HepG2 (cell line): ENCODE results near the gene USP38. TPM values are rescaled to one million over a fixed set of nuclear protein-coding genes. Genes with fewer than 3 reads are reported as not detected.

Source experiments
- ARID3A ChIP-seq: IDR thresholded peaks from 2 replicates; pipeline ENCODE4 v1.6.1; 2012; ENCODE audit warnings: low read depth, low read length, improper control_type of control experiment
- ARNTL ChIP-seq: sonication (generic); formaldehyde crosslinking; IDR thresholded peaks from 2 replicates; pipeline ENCODE4 v1.4.0; 2020; ENCODE audit warnings: mild to moderate bottlenecking, missing genetic modification reagents
- ATF1 ChIP-seq: IDR thresholded peaks from 2 replicates; pipeline ENCODE4 v1.6.1; 2016; ENCODE audit warnings: mild to moderate bottlenecking, control low read depth
- CHD2 ChIP-seq: IDR thresholded peaks from 2 replicates; pipeline ENCODE4 v1.6.1; 2011; ENCODE audit warnings: low read depth, low read length, improper control_type of control experiment
- ETS1 ChIP-seq: sonication (generic); formaldehyde crosslinking; IDR thresholded peaks from 2 replicates; pipeline ENCODE4 v1.4.0; 2020; ENCODE audit warnings: missing genetic modification reagents
- GFI1 ChIP-seq: sonication (generic); formaldehyde crosslinking; IDR thresholded peaks from 2 replicates; pipeline ENCODE4 v1.5.0; 2020; ENCODE audit warnings: missing genetic modification reagents, mild to moderate bottlenecking, borderline replicate concordance
- HNF1A ChIP-seq, 2 experiments: sonication (generic) in 1 of 2; formaldehyde crosslinking in 1 of 2; IDR thresholded peaks; 2 replicates each; pipeline versions ENCODE4 v1.4.0 to v1.6.1; 2016 to 2020; ENCODE audit warnings: borderline replicate concordance in 1 of 2, low read depth in 1 of 2, mild to moderate bottlenecking in 1 of 2, missing genetic modification reagents in 1 of 2
- RFX5 ChIP-seq: IDR thresholded peaks from 2 replicates; pipeline ENCODE4 v1.6.1; 2011; ENCODE audit warnings: low read depth, low read length, improper control_type of control experiment
- SSRP1 ChIP-seq: IDR thresholded peaks from 2 replicates; pipeline ENCODE4 v1.6.1; 2016; ENCODE audit warnings: control low read depth
- TBX3 ChIP-seq: fragments of 450-650 bp; IDR thresholded peaks from 2 replicates; pipeline ENCODE4 v1.6.1; 2017; ENCODE audit warnings: antibody characterized with exemption, mild to moderate bottlenecking, inconsistent platforms, borderline replicate concordance
- TFE3 ChIP-seq: IDR thresholded peaks from 2 replicates; pipeline ENCODE4 v1.6.1; 2016
- ZNF205 ChIP-seq: IDR thresholded peaks from 2 replicates; pipeline ENCODE4 v1.6.1; 2018; ENCODE audit warnings: missing biosample characterization, missing genetic modification reagents
- ZNF235 ChIP-seq: sonication (generic); formaldehyde crosslinking; IDR thresholded peaks from 2 replicates; pipeline ENCODE4 v1.8.1; 2023; ENCODE audit warnings: mild to moderate bottlenecking, missing genetic modification reagents, borderline replicate concordance
- ZNF280D ChIP-seq: sonication (generic); formaldehyde crosslinking; IDR thresholded peaks from 2 replicates; pipeline ENCODE4 v1.5.1; 2020; ENCODE audit warnings: mild to moderate bottlenecking, missing genetic modification reagents
- ZNF460 ChIP-seq: sonication (generic); formaldehyde crosslinking; IDR thresholded peaks from 2 replicates; pipeline ENCODE4 v1.5.1; 2020; ENCODE audit warnings: missing genetic modification reagents, mild to moderate bottlenecking, borderline replicate concordance
- ZNF605 ChIP-seq: sonication (generic); formaldehyde crosslinking; IDR thresholded peaks from 2 replicates; pipeline ENCODE4 v1.8.0; 2022; ENCODE audit warnings: mild to moderate bottlenecking, missing genetic modification reagents
- ZNF713 ChIP-seq: sonication (generic); formaldehyde crosslinking; IDR thresholded peaks from 2 replicates; pipeline ENCODE4 v1.4.0; 2020; ENCODE audit warnings: mild to moderate bottlenecking, missing genetic modification reagents
- polyA plus RNA-seq, 8 experiments: library from polyadenylated mRNA; depleted of rRNA in 3 of 8; stranded (reverse) in 7 of 8; unstranded in 1 of 8; fragments of >200 nt; fragmentation: Illumina TruSeq in 4 of 8; extraction: Trizol in 4 of 8; gene quantifications; 2 replicates each; pipeline versions ENCODE4 v1.2.1 to v1.2.3, GENCODE V29; 2011 to 2016; ENCODE audit warnings: low read depth in 4 of 8, missing spikeins in 1 of 8, mixed read lengths in 1 of 8; ENCODE audit not compliant: insufficient read depth in 1 of 8
- total RNA-seq, 5 experiments: library from RNA; depleted of rRNA; stranded (reverse); fragments of >200 nt; fragmentation: Illumina TruSeq; extraction: Trizol; gene quantifications; 2 replicates each; pipeline ENCODE4 v1.2.3, GENCODE V29; 2016; ENCODE audit warnings: low read depth in 1 of 5

The USP38 gene
- total and polyA plus RNA-seq, 2 of the 13 experiments (the other 11 are each of a cell fraction or from before 2014, with no cell fraction given): 4.5 to 11.8 TPM

- TF ChIP-seq ARID3A (no peak), ZNF280D (CRISPR knock-in tag) (0 out of 2 replicates have a peak, but pooled peaks have one; percentile 5), GFI1 (CRISPR knock-in tag) (0 out of 2 replicates have a peak, but pooled peaks have one; percentile 13), TFE3 (CRISPR knock-in tag) (no peak), ZNF605 (CRISPR knock-in tag) (no peak), ATF1 (0 out of 2 replicates have a peak, but pooled peaks have one; percentile 32), ZNF235 (CRISPR knock-in tag) (no peak), ARNTL (CRISPR knock-in tag) (no peak), SSRP1 (CRISPR knock-in tag) (no peak), ZNF460 (CRISPR knock-in tag) (no peak), ZNF205 (CRISPR knock-in tag) (no peak), TBX3 (no peak), ZNF713 (CRISPR knock-in tag) (no peak), HNF1A (IDR thresholded peaks at IDR 0.05; ENCODE audit: low read depth) (no peak), HNF1A (CRISPR knock-in tag; IDR thresholded peaks at IDR 0.05; ENCODE audit: borderline replicate concordance) (no peak), RFX5 (no peak), CHD2 (no peak), ETS1 (CRISPR knock-in tag) (no peak)
Observed at GRCh38 chr4:143184217-143184502, 557 bp upstream of the USP38 start (continued).
